IPS-18a (cell line): ENCODE data around the gene SLX4IP.

Source experiments
- H3K27ac ChIP-seq: one replicate; pipeline ENCODE4 v1.5.1; 2013; ENCODE audit warnings: low read length
- H3K27me3 ChIP-seq: one replicate; pipeline ENCODE4 v1.6.1; 2013; ENCODE audit warnings: mild to moderate bottlenecking, low read length; ENCODE audit not compliant: control insufficient read depth, insufficient read depth
- H3K36me3 ChIP-seq: one replicate; pipeline ENCODE4 v1.6.1; 2013; ENCODE audit warnings: low read depth, low read length; ENCODE audit not compliant: control insufficient read depth
- H3K4me1 ChIP-seq: one replicate; pipeline ENCODE4 v1.6.1; 2013; ENCODE audit warnings: low read depth, low read length; ENCODE audit not compliant: control insufficient read depth
- H3K4me3 ChIP-seq: one replicate; pipeline ENCODE4 v1.5.1; 2013; ENCODE audit warnings: low read length
- H3K9ac ChIP-seq: one replicate; pipeline ENCODE4 v1.6.1; 2013; ENCODE audit warnings: mild to moderate bottlenecking, low read length, moderate library complexity
- H3K9me3 ChIP-seq: one replicate; pipeline ENCODE4 v1.6.1; 2013; ENCODE audit warnings: low read depth, low read length; ENCODE audit not compliant: control insufficient read depth

The SLX4IP gene

GRCh38 chr20:10659651-10660601 is 224.8 kb downstream of the SLX4IP start:
- no peaks in the 10 kb centered on the region for H3K27me3 ChIP-seq
- no peak overlapping the region for H3K9ac ChIP-seq
- no peak overlapping the region for H3K4me3 ChIP-seq
- H3K27ac ChIP-seq = no peak overlapping the region
- H3K9me3 ChIP-seq = no peaks in the 10 kb centered on the region
- peaks cover 43% of the 10 kb centered on the region for H3K4me1 ChIP-seq
- H3K36me3 ChIP-seq = peaks cover 80% of the 10 kb centered on the region

GRCh38 chr20:10660661-10661060 is 225.6 kb downstream of the SLX4IP start:
- H3K36me3 ChIP-seq = peaks cover 75% of the 10 kb centered on the region
- H3K9ac ChIP-seq = no peak overlapping the region
- H3K9me3 ChIP-seq = no peaks in the 10 kb centered on the region
- H3K27me3 ChIP-seq = no peaks in the 10 kb centered on the region
- H3K4me3 ChIP-seq = no peak overlapping the region
- H3K27ac ChIP-seq = no peak overlapping the region
- H3K4me1 ChIP-seq = peaks cover 43% of the 10 kb centered on the region

GRCh38 chr20:10661261-10661660 is 226.2 kb downstream of the SLX4IP start:
- H3K4me3 ChIP-seq = no peak overlapping the region
- peaks cover 48% of the 10 kb centered on the region for H3K4me1 ChIP-seq
- H3K36me3 ChIP-seq = peaks cover 70% of the 10 kb centered on the region
- no peak overlapping the region for H3K9ac ChIP-seq
- no peak overlapping the region for H3K27ac ChIP-seq
- H3K9me3 ChIP-seq = no peaks in the 10 kb centered on the region
- H3K27me3 ChIP-seq = no peaks in the 10 kb centered on the region

- H3K36me3 ChIP-seq = peaks cover 70% of the 10 kb centered on the region
- H3K9me3 ChIP-seq = no peaks in the 10 kb centered on the region
- no peaks in the 10 kb centered on the region for H3K27me3 ChIP-seq
- H3K4me1 ChIP-seq = peaks cover 53% of the 10 kb centered on the region
- H3K27ac ChIP-seq = no peak overlapping the region
- H3K9ac ChIP-seq = no peak overlapping the region
- H3K4me3 ChIP-seq = no peak overlapping the region
Observed at GRCh38 chr20:10662151-10662550, 227.0 kb downstream of the SLX4IP start.

- peaks cover 59% of the 10 kb centered on the region for H3K4me1 ChIP-seq
- no peaks in the 10 kb centered on the region for H3K27me3 ChIP-seq
- no peaks in the 10 kb centered on the region for H3K9me3 ChIP-seq
- H3K4me3 ChIP-seq = no peak overlapping the region
- peaks cover 69% of the 10 kb centered on the region for H3K36me3 ChIP-seq
- no peak overlapping the region for H3K9ac ChIP-seq
- no peak overlapping the region for H3K27ac ChIP-seq
Observed at GRCh38 chr20:10662661-10663458, 227.8 kb downstream of the SLX4IP start.

- Histone ChIP-seq H3K4me1 (peaks cover 65% of the 10 kb centered on the region), H3K4me3 (peak overlapping the region; percentile 41), H3K36me3 (peaks cover 67% of the 10 kb centered on the region), H3K9me3 (no peaks in the 10 kb centered on the region), H3K27ac (no peak overlapping the region), H3K9ac (peak overlapping the region; percentile 47), H3K27me3 (no peaks in the 10 kb centered on the region)
Observed at GRCh38 chr20:10663756-10664155, 228.7 kb downstream of the SLX4IP start.

GRCh38 chr20:10665027-10665561 is 230.0 kb downstream of the SLX4IP start:
- peaks cover 71% of the 10 kb centered on the region for H3K4me1 ChIP-seq
- no peaks in the 10 kb centered on the region for H3K9me3 ChIP-seq
- H3K27me3 ChIP-seq = no peaks in the 10 kb centered on the region
- H3K36me3 ChIP-seq = peaks cover 69% of the 10 kb centered on the region
- H3K9ac ChIP-seq = peak overlapping the region; percentile 47
- H3K27ac ChIP-seq = peak overlapping the region; percentile 72
- peak overlapping the region; percentile 41 for H3K4me3 ChIP-seq

GRCh38 chr20:10665791-10666190 is 230.7 kb downstream of the SLX4IP start:
- H3K4me3 ChIP-seq = no peak overlapping the region
- peaks cover 67% of the 10 kb centered on the region for H3K36me3 ChIP-seq
- H3K4me1 ChIP-seq = peaks cover 73% of the 10 kb centered on the region
- no peaks in the 10 kb centered on the region for H3K27me3 ChIP-seq
- H3K27ac ChIP-seq = no peak overlapping the region
- H3K9ac ChIP-seq = no peak overlapping the region
- H3K9me3 ChIP-seq = no peaks in the 10 kb centered on the region

GRCh38 chr20:10666221-10667076 is 231.3 kb downstream of the SLX4IP start:
- Histone ChIP-seq H3K27ac (no peak overlapping the region), H3K4me3 (no peak overlapping the region), H3K36me3 (peaks cover 67% of the 10 kb centered on the region), H3K9me3 (no peaks in the 10 kb centered on the region), H3K27me3 (no peaks in the 10 kb centered on the region), H3K4me1 (peaks cover 80% of the 10 kb centered on the region), H3K9ac (no peak overlapping the region)

GRCh38 chr20:10667077-10667401 is 231.9 kb downstream of the SLX4IP start:
- Histone ChIP-seq H3K27ac (no peak overlapping the region), H3K36me3 (peaks cover 61% of the 10 kb centered on the region), H3K9me3 (no peaks in the 10 kb centered on the region), H3K4me3 (no peak overlapping the region), H3K27me3 (no peaks in the 10 kb centered on the region), H3K4me1 (peaks cover 82% of the 10 kb centered on the region), H3K9ac (no peak overlapping the region)
